HepG2 (cell line): Measurements from ENCODE around the gene ZER1. TPM values are rescaled to one million over a fixed set of nuclear protein-coding genes. Genes with fewer than 3 reads are reported as not detected.

Experiments used
- BRD4 ChIP-seq: sonication (generic); formaldehyde crosslinking; IDR thresholded peaks from 2 replicates; pipeline ENCODE4 v1.4.0; 2020; ENCODE audit warnings: missing genetic modification reagents
- FOXA3 ChIP-seq: IDR thresholded peaks from 2 replicates; pipeline ENCODE4 v1.6.1; 2016; ENCODE audit warnings: missing genetic modification reagents, missing compliant biosample characterization
- GLMP ChIP-seq: sonication (generic); formaldehyde crosslinking; IDR thresholded peaks from 2 replicates; pipeline ENCODE4 v1.9.0; 2021; ENCODE audit warnings: missing genetic modification reagents, mild to moderate bottlenecking, borderline replicate concordance
- IRF1 ChIP-seq: sonication (generic); formaldehyde crosslinking; IDR thresholded peaks from 2 replicates; pipeline ENCODE4 v1.4.0; 2020; ENCODE audit warnings: low read depth, mild to moderate bottlenecking, missing genetic modification reagents
- KLF12 ChIP-seq: sonication (generic); formaldehyde crosslinking; IDR thresholded peaks from 2 replicates; pipeline ENCODE4 v1.4.0; 2020; ENCODE audit warnings: missing genetic modification reagents, borderline replicate concordance
- MAFF ChIP-seq: IDR thresholded peaks from 2 replicates; pipeline ENCODE4 v1.6.1; 2011; ENCODE audit warnings: low read depth, low read length, improper control_type of control experiment
- NFE2L2 ChIP-seq: fragments of 150-350 bp; IDR thresholded peaks from 2 replicates; pipeline ENCODE4 v1.6.1; 2014; ENCODE audit warnings: low read length
- PBX3 ChIP-seq: sonication (generic); formaldehyde crosslinking; IDR thresholded peaks from 2 replicates; pipeline ENCODE4 v1.8.1; 2023; ENCODE audit warnings: missing genetic modification reagents, inconsistent platforms, borderline replicate concordance
- RFXANK ChIP-seq: IDR thresholded peaks from 2 replicates; pipeline ENCODE4 v1.6.1; 2016
- STAT5B ChIP-seq: sonication (generic); formaldehyde crosslinking; IDR thresholded peaks from 2 replicates; pipeline ENCODE4 v1.4.0; 2020; ENCODE audit warnings: missing genetic modification reagents
- THAP9 ChIP-seq: sonication (generic); formaldehyde crosslinking; IDR thresholded peaks from 2 replicates; pipeline ENCODE4; 2020; ENCODE audit warnings: missing genetic modification reagents, mild to moderate bottlenecking, borderline replicate concordance
- THYN1 ChIP-seq: sonication (generic); formaldehyde crosslinking; IDR thresholded peaks from 2 replicates; pipeline ENCODE4 v1.8.1; 2023; ENCODE audit warnings: low read depth, mild to moderate bottlenecking, moderate library complexity, missing genetic modification reagents, borderline replicate concordance
- ZNF24 ChIP-seq: fragments of 450-650 bp; IDR thresholded peaks from 2 replicates; pipeline ENCODE4 v1.6.1; 2017; ENCODE audit warnings: antibody characterized with exemption, mild to moderate bottlenecking
- ZNF646 ChIP-seq: sonication (generic); formaldehyde crosslinking; IDR thresholded peaks from 2 replicates; pipeline ENCODE4 v1.9.0; 2021; ENCODE audit warnings: mild to moderate bottlenecking, missing genetic modification reagents
- ZNF775 ChIP-seq: sonication (generic); formaldehyde crosslinking; IDR thresholded peaks from 2 replicates; pipeline ENCODE4 v1.4.0; 2020; ENCODE audit warnings: missing genetic modification reagents, mild to moderate bottlenecking, moderate library complexity, borderline replicate concordance
- ZSCAN25 ChIP-seq: sonication (generic); formaldehyde crosslinking; IDR thresholded peaks from 2 replicates; pipeline ENCODE4 v1.8.0; 2022; ENCODE audit warnings: mild to moderate bottlenecking, missing genetic modification reagents
- polyA plus RNA-seq, 8 experiments: library from polyadenylated mRNA; depleted of rRNA in 3 of 8; stranded (reverse) in 7 of 8; unstranded in 1 of 8; fragments of >200 nt; fragmentation: Illumina TruSeq in 4 of 8; extraction: Trizol in 4 of 8; gene quantifications; 2 replicates each; pipeline versions ENCODE4 v1.2.1 to v1.2.3, GENCODE V29; 2011 to 2016; ENCODE audit warnings: low read depth in 4 of 8, missing spikeins in 1 of 8, mixed read lengths in 1 of 8; ENCODE audit not compliant: insufficient read depth in 1 of 8
- total RNA-seq, 5 experiments: library from RNA; depleted of rRNA; stranded (reverse); fragments of >200 nt; fragmentation: Illumina TruSeq; extraction: Trizol; gene quantifications; 2 replicates each; pipeline ENCODE4 v1.2.3, GENCODE V29; 2016; ENCODE audit warnings: low read depth in 1 of 5

Gene ZER1
- total and polyA plus RNA-seq, 2 of the 13 experiments (the other 11 are each of a cell fraction or from before 2014, with no cell fraction given), result 7.7 to 40.0 TPM

- TF ChIP-seq PBX3 (no peak), BRD4 (CRISPR knock-in tag) (no peak), ZNF775 (CRISPR knock-in tag) (no peak), GLMP (no peak), STAT5B (no peak), NFE2L2 (no peak), FOXA3 (CRISPR knock-in tag) (peak; percentile 35; the same call in 1 of the 2 replicates), MAFF (no peak), RFXANK (CRISPR knock-in tag) (no peak), KLF12 (CRISPR knock-in tag) (no peak), THYN1 (CRISPR knock-in tag) (no peak), IRF1 (0 out of 2 replicates have a peak, but pooled peaks have one; percentile 36), ZSCAN25 (CRISPR knock-in tag) (0 out of 2 replicates have a peak, but pooled peaks have one; percentile 39), ZNF646 (CRISPR knock-in tag) (no peak), THAP9 (CRISPR knock-in tag) (no peak), ZNF24 (no peak)
Measured at GRCh38 chr9:128685636-128686489, 85.9 kb downstream of the ZER1 start (continued).
